ENCODE measurements around the gene WWC2.
A peak's percentile ranks its signal among the peaks of the same experiment; 100 is the strongest.

Gene WWC2

GRCh38 chr4:183098723-183099536, at the start of gene WWC2:
Gene WWC2, plus strand, starts transcription at chr4:183099257. Its CDS starts 235 bp downstream, at chr4:183099492.
- H3K9ac ChIP-seq (ENCODE audit: low read depth, low read length), result peak within 1 kb of the TSS; percentile 89
- H3K4me1 ChIP-seq (ENCODE audit: control insufficient read depth, insufficient read depth, low read length), result peaks cover 34% of the 10 kb centered on the region
- no peaks in the 10 kb centered on the region for H3K9me3 ChIP-seq (ENCODE audit: control insufficient read depth, insufficient read depth, low read length)
- H3K27ac ChIP-seq (ENCODE audit: low read depth, low read length), result peak within 1 kb of the TSS; percentile 98
- H3K4me3 ChIP-seq (ENCODE audit: low read depth, low read length), result peak within 1 kb of the TSS; percentile 94
- no peaks in the 10 kb centered on the region for H3K36me3 ChIP-seq (ENCODE audit: control insufficient read depth, insufficient read depth, low read length)
- H3K27me3 ChIP-seq (ENCODE audit: control insufficient read depth, insufficient read depth, low read length), result peaks cover 16% of the 10 kb centered on the region; the same call in 1 of the 2 replicates

GRCh38 chr4:183053681-183054080, 45.4 kb upstream of the WWC2 start:
- Histone ChIP-seq H3K36me3 (ENCODE audit: control insufficient read depth, insufficient read depth, low read length) (no peaks in the 10 kb centered on the region), H3K9me3 (ENCODE audit: control insufficient read depth, insufficient read depth, low read length) (no peaks in the 10 kb centered on the region), H3K27me3 (ENCODE audit: control insufficient read depth, insufficient read depth, low read length) (no peaks in the 10 kb centered on the region), H3K4me3 (ENCODE audit: low read depth, low read length) (no peak overlapping the region), H3K9ac (ENCODE audit: low read depth, low read length) (no peak overlapping the region), H3K27ac (ENCODE audit: low read depth, low read length) (no peak overlapping the region), H3K4me1 (ENCODE audit: control insufficient read depth, insufficient read depth, low read length) (no peaks in the 10 kb centered on the region)

- Histone ChIP-seq H3K27me3 (ENCODE audit: control insufficient read depth, insufficient read depth, low read length) (no peaks in the 10 kb centered on the region), H3K36me3 (ENCODE audit: control insufficient read depth, insufficient read depth, low read length) (no peaks in the 10 kb centered on the region), H3K4me1 (ENCODE audit: control insufficient read depth, insufficient read depth, low read length) (no peaks in the 10 kb centered on the region), H3K27ac (ENCODE audit: low read depth, low read length) (no peak overlapping the region), H3K4me3 (ENCODE audit: low read depth, low read length) (no peak overlapping the region), H3K9ac (ENCODE audit: low read depth, low read length) (no peak overlapping the region), H3K9me3 (ENCODE audit: control insufficient read depth, insufficient read depth, low read length) (no peaks in the 10 kb centered on the region)
These were observed 41.8 kb upstream of the WWC2 start for GRCh38 chr4:183057255-183057654.

GRCh38 chr4:183059797-183060196, 39.3 kb upstream of the WWC2 start:
- Histone ChIP-seq H3K9me3 (ENCODE audit: control insufficient read depth, insufficient read depth, low read length) (no peaks in the 10 kb centered on the region), H3K4me3 (ENCODE audit: low read depth, low read length) (no peak overlapping the region), H3K27me3 (ENCODE audit: control insufficient read depth, insufficient read depth, low read length) (no peaks in the 10 kb centered on the region), H3K4me1 (ENCODE audit: control insufficient read depth, insufficient read depth, low read length) (no peaks in the 10 kb centered on the region), H3K36me3 (ENCODE audit: control insufficient read depth, insufficient read depth, low read length) (no peaks in the 10 kb centered on the region), H3K9ac (ENCODE audit: low read depth, low read length) (no peak overlapping the region), H3K27ac (ENCODE audit: low read depth, low read length) (no peak overlapping the region)

- Histone ChIP-seq H3K27me3 (ENCODE audit: control insufficient read depth, insufficient read depth, low read length) (no peaks in the 10 kb centered on the region), H3K36me3 (ENCODE audit: control insufficient read depth, insufficient read depth, low read length) (no peaks in the 10 kb centered on the region), H3K9ac (ENCODE audit: low read depth, low read length) (no peak overlapping the region), H3K4me3 (ENCODE audit: low read depth, low read length) (no peak overlapping the region), H3K4me1 (ENCODE audit: control insufficient read depth, insufficient read depth, low read length) (no peaks in the 10 kb centered on the region), H3K9me3 (ENCODE audit: control insufficient read depth, insufficient read depth, low read length) (no peaks in the 10 kb centered on the region), H3K27ac (ENCODE audit: low read depth, low read length) (no peak overlapping the region)
These were observed 30.6 kb upstream of the WWC2 start for GRCh38 chr4:183068502-183068901.

- H3K36me3 ChIP-seq (ENCODE audit: control insufficient read depth, insufficient read depth, low read length), result no peaks in the 10 kb centered on the region
- H3K27me3 ChIP-seq (ENCODE audit: control insufficient read depth, insufficient read depth, low read length), result no peaks in the 10 kb centered on the region
- no peak overlapping the region for H3K4me3 ChIP-seq (ENCODE audit: low read depth, low read length)
- peaks cover 24% of the 10 kb centered on the region for H3K4me1 ChIP-seq (ENCODE audit: control insufficient read depth, insufficient read depth, low read length)
- H3K9me3 ChIP-seq (ENCODE audit: control insufficient read depth, insufficient read depth, low read length), result no peaks in the 10 kb centered on the region
- no peak overlapping the region for H3K27ac ChIP-seq (ENCODE audit: low read depth, low read length)
- no peak overlapping the region for H3K9ac ChIP-seq (ENCODE audit: low read depth, low read length)
These were observed 27.8 kb upstream of the WWC2 start for GRCh38 chr4:183071222-183071621.

- H3K27me3 ChIP-seq (ENCODE audit: control insufficient read depth, insufficient read depth, low read length), result no peaks in the 10 kb centered on the region
- H3K36me3 ChIP-seq (ENCODE audit: control insufficient read depth, insufficient read depth, low read length), result no peaks in the 10 kb centered on the region
- H3K9me3 ChIP-seq (ENCODE audit: control insufficient read depth, insufficient read depth, low read length), result no peaks in the 10 kb centered on the region
- H3K4me1 ChIP-seq (ENCODE audit: control insufficient read depth, insufficient read depth, low read length), result peaks cover 24% of the 10 kb centered on the region
- H3K4me3 ChIP-seq (ENCODE audit: low read depth, low read length), result no peak overlapping the region
- no peak overlapping the region for H3K9ac ChIP-seq (ENCODE audit: low read depth, low read length)
- no peak overlapping the region for H3K27ac ChIP-seq (ENCODE audit: low read depth, low read length)
These were observed 26.9 kb upstream of the WWC2 start for GRCh38 chr4:183072176-183072575.

- H3K36me3 ChIP-seq (ENCODE audit: control insufficient read depth, insufficient read depth, low read length), result no peaks in the 10 kb centered on the region
These were observed 25.3 kb upstream of the WWC2 start for GRCh38 chr4:183073838-183074145.

GRCh38 chr4:183074288-183074990, 24.6 kb upstream of the WWC2 start:
- no peak overlapping the region for H3K9ac ChIP-seq (ENCODE audit: low read depth, low read length)
- H3K4me3 ChIP-seq (ENCODE audit: low read depth, low read length), result no peak overlapping the region
- H3K27ac ChIP-seq (ENCODE audit: low read depth, low read length), result peak overlapping the region; percentile 16
- H3K9me3 ChIP-seq (ENCODE audit: control insufficient read depth, insufficient read depth, low read length), result no peaks in the 10 kb centered on the region
- H3K36me3 ChIP-seq (ENCODE audit: control insufficient read depth, insufficient read depth, low read length), result no peaks in the 10 kb centered on the region
- no peaks in the 10 kb centered on the region for H3K27me3 ChIP-seq (ENCODE audit: control insufficient read depth, insufficient read depth, low read length)
- H3K4me1 ChIP-seq (ENCODE audit: control insufficient read depth, insufficient read depth, low read length), result peaks cover 24% of the 10 kb centered on the region

More at GRCh38 chr4:183073838-183074145, 25.3 kb upstream of the WWC2 start:
- Histone ChIP-seq H3K4me3 (ENCODE audit: low read depth, low read length) (no peak overlapping the region), H3K9ac (ENCODE audit: low read depth, low read length) (no peak overlapping the region), H3K4me1 (ENCODE audit: control insufficient read depth, insufficient read depth, low read length) (peaks cover 24% of the 10 kb centered on the region), H3K27me3 (ENCODE audit: control insufficient read depth, insufficient read depth, low read length) (no peaks in the 10 kb centered on the region), H3K27ac (ENCODE audit: low read depth, low read length) (no peak overlapping the region), H3K9me3 (ENCODE audit: control insufficient read depth, insufficient read depth, low read length) (no peaks in the 10 kb centered on the region)

GRCh38 chr4:183078634-183079033, 20.4 kb upstream of the WWC2 start:
- H3K4me3 ChIP-seq (ENCODE audit: low read depth, low read length), result no peak overlapping the region
- H3K36me3 ChIP-seq (ENCODE audit: control insufficient read depth, insufficient read depth, low read length), result no peaks in the 10 kb centered on the region
- peaks cover 30% of the 10 kb centered on the region for H3K4me1 ChIP-seq (ENCODE audit: control insufficient read depth, insufficient read depth, low read length)
- no peak overlapping the region for H3K27ac ChIP-seq (ENCODE audit: low read depth, low read length)
- H3K27me3 ChIP-seq (ENCODE audit: control insufficient read depth, insufficient read depth, low read length), result no peaks in the 10 kb centered on the region
- H3K9ac ChIP-seq (ENCODE audit: low read depth, low read length), result no peak overlapping the region
- no peaks in the 10 kb centered on the region for H3K9me3 ChIP-seq (ENCODE audit: control insufficient read depth, insufficient read depth, low read length)

GRCh38 chr4:183080372-183081115, 18.5 kb upstream of the WWC2 start:
- Histone ChIP-seq H3K9ac (ENCODE audit: low read depth, low read length) (no peak overlapping the region), H3K4me1 (ENCODE audit: control insufficient read depth, insufficient read depth, low read length) (peaks cover 11% of the 10 kb centered on the region), H3K4me3 (ENCODE audit: low read depth, low read length) (no peak overlapping the region), H3K27ac (ENCODE audit: low read depth, low read length) (no peak overlapping the region), H3K27me3 (ENCODE audit: control insufficient read depth, insufficient read depth, low read length) (no peaks in the 10 kb centered on the region), H3K9me3 (ENCODE audit: control insufficient read depth, insufficient read depth, low read length) (no peaks in the 10 kb centered on the region), H3K36me3 (ENCODE audit: control insufficient read depth, insufficient read depth, low read length) (no peaks in the 10 kb centered on the region)

All from HUES48 (cell line).